Right lobe of liver (tissue), 4 donors: ENCODE data around the gene PMEPA1.

Experiments
- CTCF ChIP-seq, 4 donors: fragments of 200-600 bp in 3 of 4; fragments of 450-650 bp in 1 of 4; IDR thresholded peaks; one replicate each; pipeline versions ENCODE4 v1.5.1 to v1.8.0; 2016 to 2022; ENCODE audit warnings: antibody characterized with exemption in 4 of 4, mild to moderate bottlenecking in 2 of 4
- POLR2A ChIP-seq: fragments of 450-650 bp; IDR thresholded peaks from one replicate; pipeline ENCODE4 v1.6.1; 2017; ENCODE audit warnings: antibody characterized with exemption, mild to moderate bottlenecking
- donor health status: DM: no; HTN: no; CAD: no.
- donor health status: DM: no; HTN: no; CAD: no.
- donor health status: DM: no; HTN: yes; CAD: no.

- TF ChIP-seq CTCF (IDR thresholded peaks at IDR 0.05), result no peak
- no peak for TF ChIP-seq POLR2A
These were observed 46.4 kb upstream of the PMEPA1 start for GRCh38 chr20:57756213-57756612.
